MM.1S (cell line): ENCODE measurements around the gene DDX56.

Source experiments
- EZH2 ChIP-seq: fragments of 300-600 bp; sonication (generic); optimal IDR thresholded peaks from 2 replicates; pipeline ENCODE3; 2017; ENCODE audit warnings: low read depth, mild to moderate bottlenecking, antibody characterized with exemption, low read length, mixed read lengths
- TF ChIP-seq, protein P1 (sequence below): fragments of 300-600 bp; sonication (generic); IDR thresholded peaks from 2 replicates; pipeline ENCODE4 v1.5.1; 2016; ENCODE audit warnings: antibody characterized with exemption, low read length, mixed read lengths

DNA sequence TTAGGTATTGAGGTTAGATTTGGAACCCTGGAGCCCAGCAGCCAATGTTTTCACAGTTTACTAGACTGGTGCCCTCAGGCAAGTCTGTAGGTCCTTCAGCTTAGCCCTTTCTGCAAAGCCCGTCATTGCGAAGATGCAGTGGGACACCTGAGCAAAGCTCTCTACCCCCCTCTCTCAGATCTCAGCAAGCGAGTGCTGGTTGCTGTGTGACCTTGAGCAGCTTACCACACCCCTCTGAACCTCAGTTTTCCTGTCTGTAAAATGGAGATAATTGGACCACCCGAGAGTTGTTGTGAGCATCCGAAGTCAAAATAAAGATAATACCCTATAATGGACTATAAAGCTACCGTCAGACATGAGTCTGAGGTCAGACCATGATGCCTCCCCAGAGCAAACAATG lies 36.3 kb downstream of the DDX56 start:
- no peak for TF ChIP-seq EZH2
- TF ChIP-seq, protein P1, sequence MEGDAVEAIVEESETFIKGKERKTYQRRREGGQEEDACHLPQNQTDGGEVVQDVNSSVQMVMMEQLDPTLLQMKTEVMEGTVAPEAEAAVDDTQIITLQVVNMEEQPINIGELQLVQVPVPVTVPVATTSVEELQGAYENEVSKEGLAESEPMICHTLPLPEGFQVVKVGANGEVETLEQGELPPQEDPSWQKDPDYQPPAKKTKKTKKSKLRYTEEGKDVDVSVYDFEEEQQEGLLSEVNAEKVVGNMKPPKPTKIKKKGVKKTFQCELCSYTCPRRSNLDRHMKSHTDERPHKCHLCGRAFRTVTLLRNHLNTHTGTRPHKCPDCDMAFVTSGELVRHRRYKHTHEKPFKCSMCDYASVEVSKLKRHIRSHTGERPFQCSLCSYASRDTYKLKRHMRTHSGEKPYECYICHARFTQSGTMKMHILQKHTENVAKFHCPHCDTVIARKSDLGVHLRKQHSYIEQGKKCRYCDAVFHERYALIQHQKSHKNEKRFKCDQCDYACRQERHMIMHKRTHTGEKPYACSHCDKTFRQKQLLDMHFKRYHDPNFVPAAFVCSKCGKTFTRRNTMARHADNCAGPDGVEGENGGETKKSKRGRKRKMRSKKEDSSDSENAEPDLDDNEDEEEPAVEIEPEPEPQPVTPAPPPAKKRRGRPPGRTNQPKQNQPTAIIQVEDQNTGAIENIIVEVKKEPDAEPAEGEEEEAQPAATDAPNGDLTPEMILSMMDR, result no peak
